Bone marrow (tissue), 2 donors: ENCODE results near the gene LRP2.

Experiments
- DNase-seq, 2 donors: peaks; one replicate each; lab custom pipeline; 2025; lab: John Stamatoyannopoulos, UW

The LRP2 gene

DNA sequence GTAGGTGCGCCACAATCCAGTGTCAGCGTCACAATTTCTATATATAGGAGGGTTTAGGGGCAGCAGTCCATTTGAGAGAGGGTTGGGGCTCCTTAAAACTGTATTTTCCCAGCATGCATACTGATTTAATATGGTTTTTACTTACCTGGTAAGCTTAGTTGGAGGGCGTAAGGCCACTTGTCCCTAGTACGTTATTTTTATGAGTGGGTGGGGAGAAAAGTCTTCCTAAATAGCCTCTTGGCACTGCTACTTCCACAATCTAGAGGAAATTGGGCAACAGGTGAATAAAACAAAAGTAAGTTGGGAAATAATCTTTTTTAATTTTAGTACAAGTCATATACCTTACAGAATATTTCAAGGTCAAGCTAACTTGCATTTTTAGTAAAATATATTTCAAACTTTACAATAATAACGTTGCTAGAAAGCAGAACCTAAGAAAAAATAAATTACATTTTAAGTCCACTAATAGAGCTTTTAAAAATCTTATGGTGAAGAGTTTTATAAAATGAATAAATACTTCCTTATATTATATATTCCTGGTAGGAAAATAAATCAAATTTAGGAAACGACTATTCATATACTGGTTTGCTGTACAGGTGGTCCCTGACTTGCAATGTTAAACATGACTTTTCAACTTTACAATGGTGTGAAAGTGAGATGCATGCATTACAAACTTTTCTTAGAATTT lies 272.1 kb downstream of the LRP2 start:
- DNase-seq: no peak

DNA sequence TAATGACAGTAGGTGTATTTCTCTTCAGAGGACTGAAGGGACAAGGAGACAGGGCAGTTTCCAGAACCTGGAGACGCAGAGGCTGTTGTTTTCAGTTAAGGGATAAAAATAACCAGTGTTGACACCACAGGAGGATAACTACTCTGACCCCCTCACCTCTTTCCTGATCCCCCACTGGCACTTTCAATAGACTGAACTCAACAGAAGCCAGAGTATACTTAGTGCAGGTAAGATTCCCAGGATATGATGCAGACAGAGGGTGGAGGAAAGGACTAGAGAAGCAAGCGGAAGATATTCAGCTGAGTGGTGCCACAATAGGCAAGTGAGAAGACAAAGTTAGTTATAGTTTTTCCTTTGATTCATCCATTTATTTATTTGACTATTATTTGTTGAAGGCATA lies 273.2 kb downstream of the LRP2 start:
- no peak for DNase-seq

- DNase-seq: no peak
Observed at GRCh38 chr2:169087757-169088379, 274.5 kb downstream of the LRP2 start.

GRCh38 chr2:169086893-169087467 lies 275.4 kb downstream of the LRP2 start:
- no peak for DNase-seq

- DNase-seq: no peak
Observed at GRCh38 chr2:169082995-169083394, 279.3 kb downstream of the LRP2 start.

DNA sequence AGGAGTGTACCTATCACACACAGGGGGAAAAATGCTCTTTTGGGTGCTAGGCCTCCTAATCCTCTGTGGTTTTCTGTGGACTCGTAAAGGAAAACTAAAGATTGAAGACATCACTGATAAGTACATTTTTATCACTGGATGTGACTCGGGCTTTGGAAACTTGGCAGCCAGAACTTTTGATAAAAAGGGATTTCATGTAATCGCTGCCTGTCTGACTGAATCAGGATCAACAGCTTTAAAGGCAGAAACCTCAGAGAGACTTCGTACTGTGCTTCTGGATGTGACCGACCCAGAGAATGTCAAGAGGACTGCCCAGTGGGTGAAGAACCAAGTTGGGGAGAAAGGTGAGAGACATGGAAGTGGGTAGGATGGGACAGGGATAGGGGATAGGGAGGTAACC lies 280.8 kb downstream of the LRP2 start:
- no peak for DNase-seq

DNA sequence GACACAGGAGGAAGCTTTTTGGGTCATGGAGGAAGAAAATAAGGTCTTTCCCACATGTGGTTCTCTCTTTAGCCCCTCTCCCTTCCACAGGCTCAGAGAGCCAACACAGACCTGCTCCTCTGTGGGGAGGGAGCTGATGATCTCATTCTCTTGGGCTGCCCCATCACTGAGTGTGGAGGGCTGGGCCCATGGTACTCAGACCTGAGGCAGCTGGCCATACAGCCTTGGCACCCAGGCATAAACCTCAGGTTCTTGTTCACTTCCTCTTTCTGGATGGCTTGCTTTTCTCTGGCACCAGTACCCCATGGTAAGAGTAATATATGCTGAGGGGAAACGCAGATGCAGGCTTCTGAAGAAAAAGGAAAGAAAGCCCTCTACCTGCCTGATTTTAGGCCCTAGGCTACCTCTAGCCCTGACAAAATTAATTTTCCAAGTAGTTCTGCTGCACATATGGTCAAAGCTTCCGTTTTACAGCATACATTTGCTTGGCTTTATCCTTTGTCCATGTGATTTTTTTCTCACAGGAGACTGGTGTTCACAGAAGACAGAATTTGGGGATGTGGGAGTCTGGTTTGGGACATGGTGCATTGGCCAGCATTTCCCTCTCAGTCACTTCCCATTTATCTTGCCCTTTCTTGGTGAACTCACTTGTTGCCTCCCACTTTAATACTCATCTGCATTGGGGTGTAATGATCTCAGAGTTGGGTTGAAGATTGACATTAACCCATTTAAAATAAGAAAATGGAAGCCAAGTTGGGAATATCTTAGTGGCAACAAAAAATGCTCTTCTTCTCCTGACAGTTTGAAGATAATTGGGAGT lies 281.9 kb downstream of the LRP2 start:
- peak in 1 of 2 donors; percentile 66 for DNase-seq

- no peak for DNase-seq
Observed at GRCh38 chr2:169077674-169078240, 284.6 kb downstream of the LRP2 start.
